ENCODE results near the gene HEATR3. TPM values are rescaled to one million over a fixed set of nuclear protein-coding genes. Genes with fewer than 3 reads are reported as not detected.

HEATR3 gene
- total and polyA plus RNA-seq, 2 of the 13 experiments (the other 11 are each of a cell fraction or from before 2014, with no cell fraction given), result 22.4 to 52.4 TPM

- TF ChIP-seq NR2F6 (IDR thresholded peaks at IDR 0.05) (no peak), NR2F6 (CRISPR knock-in tag; IDR thresholded peaks at IDR 0.05) (peak; percentile 44; the same call in 1 of the 2 replicates), ZNF513 (CRISPR knock-in tag; conservative IDR thresholded peaks at IDR 0.05) (0 out of 2 replicates have a peak, but pooled peaks have one; percentile 19), ZBTB44 (CRISPR knock-in tag; IDR thresholded peaks at IDR 0.05) (peak; percentile 89; the same call in 1 of the 2 replicates), CREB1 (IDR thresholded peaks at IDR 0.05) (peak; percentile 16; the same call in 1 of the 2 replicates), CREB1 (CRISPR knock-in tag; IDR thresholded peaks at IDR 0.05) (no peak), FOXK2 (IDR thresholded peaks at IDR 0.05) (no peak), MNT (IDR thresholded peaks at IDR 0.05) (no peak), MED13 (CRISPR knock-in tag; IDR thresholded peaks at IDR 0.05) (peak; percentile 64), SIN3B (IDR thresholded peaks at IDR 0.05; ENCODE audit: low read length) (no peak), KLF15 (CRISPR knock-in tag; IDR thresholded peaks at IDR 0.05; ENCODE audit: borderline replicate concordance) (0 out of 2 replicates have a peak, but pooled peaks have one; percentile 91), ZNF230 (CRISPR knock-in tag; IDR thresholded peaks at IDR 0.05) (no peak), ZBTB2 (CRISPR knock-in tag; IDR thresholded peaks at IDR 0.05; ENCODE audit: low read depth) (no peak), ZNF589 (CRISPR knock-in tag; conservative IDR thresholded peaks at IDR 0.05) (no peak), ZNF276 (CRISPR knock-in tag; IDR thresholded peaks at IDR 0.05; ENCODE audit: low read depth) (no peak; the same call in none of the 2 replicates), BCL3 (CRISPR knock-in tag; IDR thresholded peaks at IDR 0.05) (peak; percentile 66; the same call in 1 of the 2 replicates), ZNF747 (CRISPR knock-in tag; IDR thresholded peaks at IDR 0.05; ENCODE audit: borderline replicate concordance) (peak; percentile 20; the same call in 1 of the 2 replicates), DRAP1 (CRISPR knock-in tag; IDR thresholded peaks at IDR 0.05) (peak; percentile 43; the same call in 1 of the 2 replicates)
Observed at GRCh38 chr16:50065624-50066481, at the start of gene HEATR3 (continued).

Measured in HepG2 (cell line).